SIG-M5 treated with dmso at 0.1 percent for 504 hours (cell line): ENCODE results near the gene PRDM12.

Source experiments
- DNase-seq: peaks from one replicate; lab custom pipeline; 2025; ENCODE audit not compliant: unreplicated experiment; lab: John Stamatoyannopoulos, UW

Gene PRDM12

GRCh38 chr9:130714586-130715110, 50.3 kb downstream of the PRDM12 start:
- no peak for DNase-seq

GRCh38 chr9:130715270-130715669, 50.9 kb downstream of the PRDM12 start:
- no peak for DNase-seq

- no peak for DNase-seq
Observed at GRCh38 chr9:130718562-130718961, 54.2 kb downstream of the PRDM12 start.

GRCh38 chr9:130720762-130721161, 56.4 kb downstream of the PRDM12 start:
- DNase-seq = no peak

GRCh38 chr9:130728721-130729120, 64.3 kb downstream of the PRDM12 start:
- no peak for DNase-seq

- no peak for DNase-seq
Observed at GRCh38 chr9:130729145-130729544, 64.8 kb downstream of the PRDM12 start.

GRCh38 chr9:130731355-130731754, 67.0 kb downstream of the PRDM12 start:
- no peak for DNase-seq

- no peak for DNase-seq
Observed at GRCh38 chr9:130732136-130732535, 67.7 kb downstream of the PRDM12 start.
